ENCODE results near the gene SAV1.

GRCh38 chr14:50635141-50635540 lies 33.0 kb downstream of the SAV1 start:
- TF ChIP-seq, protein P1, sequence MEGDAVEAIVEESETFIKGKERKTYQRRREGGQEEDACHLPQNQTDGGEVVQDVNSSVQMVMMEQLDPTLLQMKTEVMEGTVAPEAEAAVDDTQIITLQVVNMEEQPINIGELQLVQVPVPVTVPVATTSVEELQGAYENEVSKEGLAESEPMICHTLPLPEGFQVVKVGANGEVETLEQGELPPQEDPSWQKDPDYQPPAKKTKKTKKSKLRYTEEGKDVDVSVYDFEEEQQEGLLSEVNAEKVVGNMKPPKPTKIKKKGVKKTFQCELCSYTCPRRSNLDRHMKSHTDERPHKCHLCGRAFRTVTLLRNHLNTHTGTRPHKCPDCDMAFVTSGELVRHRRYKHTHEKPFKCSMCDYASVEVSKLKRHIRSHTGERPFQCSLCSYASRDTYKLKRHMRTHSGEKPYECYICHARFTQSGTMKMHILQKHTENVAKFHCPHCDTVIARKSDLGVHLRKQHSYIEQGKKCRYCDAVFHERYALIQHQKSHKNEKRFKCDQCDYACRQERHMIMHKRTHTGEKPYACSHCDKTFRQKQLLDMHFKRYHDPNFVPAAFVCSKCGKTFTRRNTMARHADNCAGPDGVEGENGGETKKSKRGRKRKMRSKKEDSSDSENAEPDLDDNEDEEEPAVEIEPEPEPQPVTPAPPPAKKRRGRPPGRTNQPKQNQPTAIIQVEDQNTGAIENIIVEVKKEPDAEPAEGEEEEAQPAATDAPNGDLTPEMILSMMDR (IDR thresholded peaks at IDR 0.05), result no peak
- TF ChIP-seq POLR2A (IDR thresholded peaks at IDR 0.05), result no peak
